A549 treated with DMSO at 1 μM for 4 hours (cell line): ENCODE data around the gene IFT122. TPM values are rescaled to one million over a fixed set of nuclear protein-coding genes. Genes with fewer than 3 reads are reported as not detected.

Experiments used
- total RNA-seq: library from RNA; stranded (reverse); fragments of 200-300 nt; extraction: Qiagen RNA extraction; gene quantifications from 5 replicates; pipeline ENCODE4 v1.2.3, GENCODE V29; 2022; ENCODE audit warnings: low read depth

IFT122 gene, protein sequence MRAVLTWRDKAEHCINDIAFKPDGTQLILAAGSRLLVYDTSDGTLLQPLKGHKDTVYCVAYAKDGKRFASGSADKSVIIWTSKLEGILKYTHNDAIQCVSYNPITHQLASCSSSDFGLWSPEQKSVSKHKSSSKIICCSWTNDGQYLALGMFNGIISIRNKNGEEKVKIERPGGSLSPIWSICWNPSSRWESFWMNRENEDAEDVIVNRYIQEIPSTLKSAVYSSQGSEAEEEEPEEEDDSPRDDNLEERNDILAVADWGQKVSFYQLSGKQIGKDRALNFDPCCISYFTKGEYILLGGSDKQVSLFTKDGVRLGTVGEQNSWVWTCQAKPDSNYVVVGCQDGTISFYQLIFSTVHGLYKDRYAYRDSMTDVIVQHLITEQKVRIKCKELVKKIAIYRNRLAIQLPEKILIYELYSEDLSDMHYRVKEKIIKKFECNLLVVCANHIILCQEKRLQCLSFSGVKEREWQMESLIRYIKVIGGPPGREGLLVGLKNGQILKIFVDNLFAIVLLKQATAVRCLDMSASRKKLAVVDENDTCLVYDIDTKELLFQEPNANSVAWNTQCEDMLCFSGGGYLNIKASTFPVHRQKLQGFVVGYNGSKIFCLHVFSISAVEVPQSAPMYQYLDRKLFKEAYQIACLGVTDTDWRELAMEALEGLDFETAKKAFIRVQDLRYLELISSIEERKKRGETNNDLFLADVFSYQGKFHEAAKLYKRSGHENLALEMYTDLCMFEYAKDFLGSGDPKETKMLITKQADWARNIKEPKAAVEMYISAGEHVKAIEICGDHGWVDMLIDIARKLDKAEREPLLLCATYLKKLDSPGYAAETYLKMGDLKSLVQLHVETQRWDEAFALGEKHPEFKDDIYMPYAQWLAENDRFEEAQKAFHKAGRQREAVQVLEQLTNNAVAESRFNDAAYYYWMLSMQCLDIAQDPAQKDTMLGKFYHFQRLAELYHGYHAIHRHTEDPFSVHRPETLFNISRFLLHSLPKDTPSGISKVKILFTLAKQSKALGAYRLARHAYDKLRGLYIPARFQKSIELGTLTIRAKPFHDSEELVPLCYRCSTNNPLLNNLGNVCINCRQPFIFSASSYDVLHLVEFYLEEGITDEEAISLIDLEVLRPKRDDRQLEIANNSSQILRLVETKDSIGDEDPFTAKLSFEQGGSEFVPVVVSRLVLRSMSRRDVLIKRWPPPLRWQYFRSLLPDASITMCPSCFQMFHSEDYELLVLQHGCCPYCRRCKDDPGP
- total RNA-seq = 11.8 to 14.5 TPM (median 13.5 TPM) in 5 replicates

DNA sequence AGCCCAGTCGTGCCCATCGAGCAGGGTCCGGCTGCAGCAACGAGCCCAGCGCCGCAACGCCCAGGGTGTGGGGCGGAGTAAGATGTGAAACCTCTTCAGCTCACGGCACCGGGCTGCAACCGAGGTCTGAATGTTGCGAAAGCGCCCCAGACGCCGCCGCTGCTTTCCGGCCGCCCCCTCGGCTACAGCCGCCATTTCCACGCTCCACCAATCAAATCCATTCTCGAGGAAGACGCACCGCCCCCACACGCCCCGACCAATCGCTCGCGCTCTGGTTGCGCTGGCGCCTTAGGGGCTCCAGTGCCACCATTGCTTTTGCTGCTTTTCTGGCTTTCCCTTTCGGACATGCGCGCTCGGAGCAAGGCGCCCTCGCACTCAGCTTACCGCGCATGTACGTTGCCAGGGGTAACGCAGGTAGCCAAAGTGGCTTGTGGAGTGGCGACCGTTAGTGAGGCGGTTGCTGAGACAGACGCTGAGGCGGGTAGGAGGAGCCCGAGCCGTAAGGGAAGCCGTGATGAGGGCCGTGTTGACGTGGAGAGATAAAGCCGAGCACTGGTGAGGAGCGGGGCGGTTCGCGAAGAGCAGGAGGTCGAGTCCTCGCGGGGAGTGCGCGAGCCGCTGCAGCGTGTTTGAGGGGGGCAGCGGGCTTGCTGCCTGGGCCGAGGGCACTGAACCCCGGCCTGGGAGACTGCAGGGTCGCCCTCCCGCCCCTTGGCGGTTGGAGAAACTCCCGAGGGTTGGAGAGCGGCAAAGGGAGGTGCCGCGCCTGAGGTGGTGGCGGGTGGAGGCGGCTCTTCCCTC lies at the start of gene IFT122, which contains the start of gene MBD4:
Gene IFT122, plus strand, starts transcription at position 408 of the 801 bp plus-strand sequence. Its CDS starts 107 bp downstream, at position 515.
Gene MBD4, minus strand, starts transcription at position 132 of the 801 bp plus-strand sequence. Its CDS starts 115 bp downstream, at position 17.

DNA sequence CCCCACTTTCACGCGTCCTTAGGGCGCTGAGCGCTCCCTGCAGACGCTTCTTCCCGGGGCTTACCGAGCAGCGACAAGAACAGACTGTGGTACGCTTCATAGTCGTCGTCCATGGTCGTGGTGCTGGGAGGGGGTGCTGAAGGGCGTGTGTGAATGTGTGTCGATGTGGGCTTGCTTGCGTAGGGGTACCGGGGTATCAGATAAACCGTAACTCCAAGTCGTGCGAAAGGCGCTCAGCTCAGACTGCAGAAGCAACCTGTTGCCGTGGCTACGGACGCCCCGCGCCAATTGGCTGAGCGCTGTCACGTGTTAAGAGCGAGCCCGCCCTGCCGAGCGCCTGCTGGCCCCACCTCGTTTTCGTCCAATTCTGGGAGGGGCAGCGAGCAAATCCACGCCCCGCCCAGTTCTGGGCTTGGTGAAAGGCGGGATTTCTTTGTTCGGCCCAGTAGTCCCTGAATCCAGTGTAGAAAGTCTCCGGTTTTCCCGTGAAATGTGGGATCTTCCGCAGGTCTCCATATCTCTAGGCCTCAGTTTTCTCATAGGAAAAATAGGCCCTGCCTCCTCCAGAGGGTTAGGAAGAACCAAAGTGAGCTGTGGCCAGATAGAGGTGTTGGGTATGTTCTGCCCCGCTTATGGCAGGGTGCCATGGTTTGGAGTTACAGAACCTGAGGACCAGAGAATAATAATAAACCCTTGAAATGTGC lies 11.5 kb upstream of the IFT122 start, which contains the start of gene EFCAB12:
Gene EFCAB12, minus strand, starts transcription at position 261 of the 704 bp plus-strand sequence. Its CDS starts 148 bp downstream, at position 113.

DNA sequence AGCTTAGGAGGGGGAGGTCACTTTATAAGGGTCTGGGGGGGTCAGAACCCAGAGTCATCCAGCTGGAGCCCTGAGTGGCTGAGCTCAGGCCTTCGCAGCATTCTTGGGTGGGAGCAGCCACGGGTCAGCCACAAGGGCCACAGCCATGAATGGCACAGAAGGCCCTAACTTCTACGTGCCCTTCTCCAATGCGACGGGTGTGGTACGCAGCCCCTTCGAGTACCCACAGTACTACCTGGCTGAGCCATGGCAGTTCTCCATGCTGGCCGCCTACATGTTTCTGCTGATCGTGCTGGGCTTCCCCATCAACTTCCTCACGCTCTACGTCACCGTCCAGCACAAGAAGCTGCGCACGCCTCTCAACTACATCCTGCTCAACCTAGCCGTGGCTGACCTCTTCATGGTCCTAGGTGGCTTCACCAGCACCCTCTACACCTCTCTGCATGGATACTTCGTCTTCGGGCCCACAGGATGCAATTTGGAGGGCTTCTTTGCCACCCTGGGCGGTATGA lies 88.6 kb downstream of the IFT122 start, which contains the start of gene RHO:
Gene RHO, plus strand, starts transcription at position 51 of the 512 bp plus-strand sequence. Its CDS starts 95 bp downstream, at position 146.

DNA sequence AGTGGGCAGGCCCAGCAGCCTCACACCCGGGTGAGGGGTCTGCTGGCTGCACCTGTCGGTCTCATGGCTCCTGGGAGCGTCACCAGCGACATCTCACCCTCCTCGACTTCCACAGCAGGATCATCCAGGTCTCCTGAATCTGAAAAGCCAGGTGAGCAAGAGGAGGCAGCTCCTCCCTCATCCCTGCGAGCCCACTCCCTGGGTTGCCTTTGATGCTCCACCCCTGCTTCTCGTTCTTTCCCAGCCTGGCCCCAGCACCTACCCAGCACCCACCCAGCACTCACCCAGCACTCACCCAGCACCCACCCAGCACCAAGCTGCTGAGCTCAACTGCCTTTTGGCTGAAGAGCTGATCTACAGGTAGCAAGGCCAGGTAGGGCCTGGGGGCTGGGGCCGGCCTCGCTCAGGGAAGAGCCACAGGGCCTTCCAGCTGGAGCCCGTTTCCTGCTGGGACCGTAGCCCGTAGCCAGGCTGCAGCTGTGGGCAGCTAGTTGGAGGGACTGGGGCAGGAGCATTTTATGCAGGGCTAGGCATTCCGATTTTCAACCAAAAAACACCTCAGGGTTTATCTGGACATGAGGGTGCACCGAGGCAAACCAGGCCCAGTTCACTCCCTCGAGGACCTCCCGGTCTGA lies 103.2 kb downstream of the IFT122 start, which contains the start of gene H1-8:
Gene H1-8, plus strand, starts transcription at position 20 of the 635 bp plus-strand sequence. Its CDS starts 44 bp downstream, at position 64.

Other genes starting within 250 kb of the IFT122 start
- 77.0 to 92.2 TPM (median 77.4 TPM) in 5 replicates for gene COPG1, start 190.6 kb upstream of the IFT122 start, total RNA-seq
- gene HMCES, start 161.4 kb upstream of the IFT122 start, total RNA-seq = 40.5 to 45.3 TPM (median 43.6 TPM) in 5 replicates
- 0.40 to 0.67 TPM (median 0.51 TPM) in 5 replicates for gene EFCAB12, start 11.6 kb upstream of the IFT122 start, total RNA-seq
- gene MBD4, start 276 bp upstream of the IFT122 start, total RNA-seq = 20.8 to 27.0 TPM (median 22.7 TPM) in 5 replicates
- not detected in 5 replicates for gene RHO, start 88.4 kb downstream of the IFT122 start, total RNA-seq
- not detected in 5 replicates for gene H1-8, start 103.0 kb downstream of the IFT122 start, total RNA-seq
- 74.4 to 95.3 TPM (median 86.1 TPM) in 5 replicates for gene PLXND1, start 166.5 kb downstream of the IFT122 start, total RNA-seq